ENCODE measurements around the gene ENHO. TPM values are rescaled to one million over a fixed set of nuclear protein-coding genes. Genes with fewer than 3 reads are reported as not detected.
A peak's percentile ranks its signal among the peaks of the same experiment; 100 is the strongest.

ENHO gene
- total and polyA plus RNA-seq, 2 donors (not counting 1 experiment from before 2014, with no cell fraction given), result not detected

DNA sequence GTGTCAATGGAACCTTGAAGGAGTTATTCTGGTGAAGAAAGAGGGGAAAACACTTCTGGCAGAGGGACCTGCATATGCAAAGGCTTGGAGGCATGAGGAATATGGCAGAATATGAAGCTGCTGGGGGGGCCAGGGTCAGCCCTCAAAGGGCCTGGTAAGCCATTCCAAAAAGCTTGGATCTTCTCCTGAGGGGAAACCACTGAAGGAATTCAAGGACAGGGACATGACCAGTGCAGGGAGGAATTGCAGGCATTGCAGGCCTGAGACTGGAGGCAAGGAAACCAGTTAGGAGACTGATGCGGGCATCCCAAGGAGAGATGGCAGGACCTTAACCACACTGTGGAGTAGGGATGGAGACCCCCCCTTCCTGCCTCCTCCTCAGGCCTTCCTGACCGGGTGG lies 21.4 kb downstream of the ENHO start:
- no peak overlapping the region for H2AFZ ChIP-seq (ENCODE audit: insufficient read depth, low read depth, low read length, poor library complexity, severe bottlenecking)
- no peak overlapping the region for H3K4me2 ChIP-seq (replicated peaks; ENCODE audit: low read depth, low read length, poor library complexity, severe bottlenecking)
- no peak overlapping the region for H3K4me3 Mint-ChIP-seq
- H3K9me3 Mint-ChIP-seq (ENCODE audit: insufficient read depth), result no peaks in the 10 kb centered on the region
- H3K9me3 ChIP-seq (ENCODE audit: control extremely low read depth in 1 of 3, control insufficient read depth in 2 of 3, insufficient read depth in 1 of 3, low read length in 2 of 3), result no peaks in the 10 kb centered on the region
- peaks cover 0 to 10% (median 3%) of the 10 kb centered on the region in 4 experiments for H3K27me3 ChIP-seq (replicated peaks in 1 of 4; ENCODE audit: control extremely low read depth in 1 of 4, control insufficient read depth in 3 of 4, insufficient read depth in 4 of 4, low read length in 3 of 4)
- peaks cover 37% of the 10 kb centered on the region for H3K27me3 Mint-ChIP-seq
- no CpG with 5 or more reads among the region's 2 CpGs for whole genome bisulfite sequencing (ENCODE audit: insufficient coverage)
- DNase-seq, result no peak
- H3K27ac Mint-ChIP-seq, result no peak overlapping the region
- POLR2A ChIA-PET, result no interaction called here
- ATAC-seq (ENCODE audit: low read depth), result no peak
- H3K36me3 ChIP-seq (replicated peaks in 1 of 2; ENCODE audit: control extremely low read depth in 1 of 2, control insufficient read depth in 1 of 2, extremely low read depth in 1 of 2, insufficient read depth in 2 of 2, low read length in 1 of 2), result no peaks in the 10 kb centered on the region
- H3K79me2 ChIP-seq (ENCODE audit: control insufficient read depth, insufficient read depth, low read length), result no peaks in the 10 kb centered on the region
- H3K4me1 ChIP-seq (ENCODE audit: control insufficient read depth in 2 of 2, insufficient read depth in 2 of 2, low read length in 2 of 2), result peaks cover 0 to 3% of the 10 kb centered on the region in 2 donors
- intact Hi-C loops (cut with micrococcal nuclease), result loop anchor here (5.0 kb wide), 2 partner anchors 44 to 489 kb away; partner anchors contain the start of genes DNAI1 and FAM219A
- H3K27ac ChIP-seq (ENCODE audit: low read length in 2 of 2), result no peak overlapping the region
- no peak overlapping the region for H3K9ac ChIP-seq (ENCODE audit: low read length)
- H3K4me1 Mint-ChIP-seq, result no peaks in the 10 kb centered on the region
- no peak for TF ChIP-seq EZH2 (IDR thresholded peaks at IDR 0.05; ENCODE audit: borderline replicate concordance, insufficient read depth, low read depth, low read length, poor library complexity, severe bottlenecking)
- TF ChIP-seq, protein P1, sequence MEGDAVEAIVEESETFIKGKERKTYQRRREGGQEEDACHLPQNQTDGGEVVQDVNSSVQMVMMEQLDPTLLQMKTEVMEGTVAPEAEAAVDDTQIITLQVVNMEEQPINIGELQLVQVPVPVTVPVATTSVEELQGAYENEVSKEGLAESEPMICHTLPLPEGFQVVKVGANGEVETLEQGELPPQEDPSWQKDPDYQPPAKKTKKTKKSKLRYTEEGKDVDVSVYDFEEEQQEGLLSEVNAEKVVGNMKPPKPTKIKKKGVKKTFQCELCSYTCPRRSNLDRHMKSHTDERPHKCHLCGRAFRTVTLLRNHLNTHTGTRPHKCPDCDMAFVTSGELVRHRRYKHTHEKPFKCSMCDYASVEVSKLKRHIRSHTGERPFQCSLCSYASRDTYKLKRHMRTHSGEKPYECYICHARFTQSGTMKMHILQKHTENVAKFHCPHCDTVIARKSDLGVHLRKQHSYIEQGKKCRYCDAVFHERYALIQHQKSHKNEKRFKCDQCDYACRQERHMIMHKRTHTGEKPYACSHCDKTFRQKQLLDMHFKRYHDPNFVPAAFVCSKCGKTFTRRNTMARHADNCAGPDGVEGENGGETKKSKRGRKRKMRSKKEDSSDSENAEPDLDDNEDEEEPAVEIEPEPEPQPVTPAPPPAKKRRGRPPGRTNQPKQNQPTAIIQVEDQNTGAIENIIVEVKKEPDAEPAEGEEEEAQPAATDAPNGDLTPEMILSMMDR (IDR thresholded peaks at IDR 0.05), result no peak
- H4K20me1 ChIP-seq (ENCODE audit: control insufficient read depth, insufficient read depth, low read length, poor library complexity, severe bottlenecking), result no peaks in the 10 kb centered on the region
- H3K4me3 ChIP-seq (ENCODE audit: control extremely low read depth in 1 of 5, extremely low read depth in 1 of 5, insufficient read depth in 1 of 5, low read depth in 2 of 5, low read length in 4 of 5), result no peak overlapping the region
- CTCF ChIA-PET, result interaction anchor here (0.7 to 5.0 kb wide), 16 partner anchors 11 to 878 kb away, joined by 3 to 43 read pairs (median 8); partner anchors contain the start of genes DNAI1 and FAM219A

GRCh38 chr9:34500623-34501267 lies 22.0 kb downstream of the ENHO start:
- H3K27me3 ChIP-seq (replicated peaks in 1 of 4; ENCODE audit: control extremely low read depth in 1 of 4, control insufficient read depth in 3 of 4, insufficient read depth in 4 of 4, low read length in 3 of 4), result peaks cover 0 to 10% (median 3%) of the 10 kb centered on the region in 4 experiments
- H2AFZ ChIP-seq (ENCODE audit: insufficient read depth, low read depth, low read length, poor library complexity, severe bottlenecking), result no peak overlapping the region
- Mint-ChIP-seq H3K27me3 (peaks cover 38% of the 10 kb centered on the region), H3K4me1 (no peaks in the 10 kb centered on the region), H3K4me3 (no peak overlapping the region), H3K9me3 (ENCODE audit: insufficient read depth) (no peaks in the 10 kb centered on the region), H3K27ac (no peak overlapping the region)
- no peaks in the 10 kb centered on the region for H3K36me3 ChIP-seq (replicated peaks in 1 of 2; ENCODE audit: control extremely low read depth in 1 of 2, control insufficient read depth in 1 of 2, extremely low read depth in 1 of 2, insufficient read depth in 2 of 2, low read length in 1 of 2)
- H3K27ac ChIP-seq (ENCODE audit: low read length in 2 of 2), result no peak overlapping the region
- H4K20me1 ChIP-seq (ENCODE audit: control insufficient read depth, insufficient read depth, low read length, poor library complexity, severe bottlenecking), result no peaks in the 10 kb centered on the region
- no peak overlapping the region for H3K9ac ChIP-seq (ENCODE audit: low read length)
- POLR2A ChIA-PET, result no interaction called here
- no peak overlapping the region for H3K4me3 ChIP-seq (ENCODE audit: control extremely low read depth in 1 of 5, extremely low read depth in 1 of 5, insufficient read depth in 1 of 5, low read depth in 2 of 5, low read length in 4 of 5)
- no peaks in the 10 kb centered on the region for H3K9me3 ChIP-seq (ENCODE audit: control extremely low read depth in 1 of 3, control insufficient read depth in 2 of 3, insufficient read depth in 1 of 3, low read length in 2 of 3)
- no peak overlapping the region for H3K4me2 ChIP-seq (replicated peaks; ENCODE audit: low read depth, low read length, poor library complexity, severe bottlenecking)
- CTCF ChIA-PET, result interaction anchor here (0.6 to 5.0 kb wide), 21 partner anchors 11 to 877 kb away, joined by 3 to 43 read pairs (median 6); partner anchors contain the start of genes DNAI1 and FAM219A
- no peaks in the 10 kb centered on the region for H3K79me2 ChIP-seq (ENCODE audit: control insufficient read depth, insufficient read depth, low read length)
- intact Hi-C loops (cut with micrococcal nuclease), result loop anchor here (1.0 to 5.0 kb wide), 5 partner anchors 43 to 876 kb away; partner anchors contain the start of genes DNAI1 and FAM219A
- H3K4me1 ChIP-seq (ENCODE audit: control insufficient read depth in 2 of 2, insufficient read depth in 2 of 2, low read length in 2 of 2), result peaks cover 0 to 3% of the 10 kb centered on the region in 2 donors
- peak; percentile 78 for DNase-seq
- WGBS (ENCODE audit: insufficient coverage), result 5% methylated on average over 4 of the region's 6 CpGs
- TF ChIP-seq, protein P1 (IDR thresholded peaks at IDR 0.05), result peak; percentile 98
- TF ChIP-seq EZH2 (IDR thresholded peaks at IDR 0.05; ENCODE audit: borderline replicate concordance, insufficient read depth, low read depth, low read length, poor library complexity, severe bottlenecking), result no peak
- peak; percentile 86 for ATAC-seq (ENCODE audit: low read depth)

All from B cell (primary cell).